Measurements from ENCODE around the gene TTC27.
A peak's percentile ranks its signal among the peaks of the same experiment; 100 is the strongest.
"Not testable (repeated sequence)": the region's sequence is repeated elsewhere in the genome, so short reads cannot be mapped to it uniquely, and the experiment has no call there.

TTC27 gene

DNA sequence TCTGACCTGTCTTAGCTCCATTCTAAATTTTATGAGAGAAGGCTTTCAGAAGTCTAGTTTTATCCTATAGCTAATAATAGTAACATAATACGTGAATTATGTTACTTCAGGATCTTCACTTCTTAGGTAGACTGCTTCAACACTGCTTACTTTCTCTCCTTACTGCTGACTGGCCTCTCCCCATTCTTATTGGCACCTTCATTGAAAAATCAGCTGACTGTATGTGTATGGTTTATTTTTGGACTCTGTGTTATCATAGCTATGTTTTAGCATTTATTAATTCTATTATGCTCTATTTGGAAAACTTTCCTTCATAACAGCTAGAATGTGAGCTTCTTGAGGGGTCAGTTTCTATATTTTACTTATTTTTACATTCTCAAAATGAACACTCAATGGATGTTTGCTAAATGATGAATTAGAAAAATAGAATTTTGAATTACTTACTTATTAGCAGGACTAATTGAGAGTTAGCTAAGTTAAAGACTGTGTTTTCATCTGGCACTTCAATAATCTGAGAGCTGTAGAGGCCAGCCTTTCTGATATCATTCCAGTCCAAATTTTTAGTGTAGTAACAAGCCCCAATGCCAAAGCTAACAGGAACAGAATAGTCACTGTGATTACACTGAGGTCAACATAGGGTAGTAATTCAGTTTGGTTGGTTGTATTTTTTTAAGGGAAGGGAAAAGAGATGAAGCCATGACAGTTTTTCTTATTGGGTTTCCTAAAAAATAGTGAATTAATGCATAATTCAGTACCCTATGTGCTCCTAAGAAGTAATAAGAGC lies 92.3 kb downstream of the TTC27 start:
- no peak overlapping the region for H3K4me3 ChIP-seq
- H3K9me3 ChIP-seq = no peaks in the 10 kb centered on the region
- H3K27ac ChIP-seq = peak overlapping the region; percentile 65 to 66
- H3K4me1 ChIP-seq = peaks cover 0 to 44% (median 23%) of the 10 kb centered on the region in 4 donors
- H3K36me3 ChIP-seq = no peaks in the 10 kb centered on the region
- intact Hi-C loops (cut with DNase I; ENCODE audit: low total_unique reads) = no loop called here
- TF ChIP-seq, protein P1, sequence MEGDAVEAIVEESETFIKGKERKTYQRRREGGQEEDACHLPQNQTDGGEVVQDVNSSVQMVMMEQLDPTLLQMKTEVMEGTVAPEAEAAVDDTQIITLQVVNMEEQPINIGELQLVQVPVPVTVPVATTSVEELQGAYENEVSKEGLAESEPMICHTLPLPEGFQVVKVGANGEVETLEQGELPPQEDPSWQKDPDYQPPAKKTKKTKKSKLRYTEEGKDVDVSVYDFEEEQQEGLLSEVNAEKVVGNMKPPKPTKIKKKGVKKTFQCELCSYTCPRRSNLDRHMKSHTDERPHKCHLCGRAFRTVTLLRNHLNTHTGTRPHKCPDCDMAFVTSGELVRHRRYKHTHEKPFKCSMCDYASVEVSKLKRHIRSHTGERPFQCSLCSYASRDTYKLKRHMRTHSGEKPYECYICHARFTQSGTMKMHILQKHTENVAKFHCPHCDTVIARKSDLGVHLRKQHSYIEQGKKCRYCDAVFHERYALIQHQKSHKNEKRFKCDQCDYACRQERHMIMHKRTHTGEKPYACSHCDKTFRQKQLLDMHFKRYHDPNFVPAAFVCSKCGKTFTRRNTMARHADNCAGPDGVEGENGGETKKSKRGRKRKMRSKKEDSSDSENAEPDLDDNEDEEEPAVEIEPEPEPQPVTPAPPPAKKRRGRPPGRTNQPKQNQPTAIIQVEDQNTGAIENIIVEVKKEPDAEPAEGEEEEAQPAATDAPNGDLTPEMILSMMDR (IDR thresholded peaks at IDR 0.05) = no peak
- H3K27me3 ChIP-seq = no peaks in the 10 kb centered on the region
- DNase-seq = no peak

DNA sequence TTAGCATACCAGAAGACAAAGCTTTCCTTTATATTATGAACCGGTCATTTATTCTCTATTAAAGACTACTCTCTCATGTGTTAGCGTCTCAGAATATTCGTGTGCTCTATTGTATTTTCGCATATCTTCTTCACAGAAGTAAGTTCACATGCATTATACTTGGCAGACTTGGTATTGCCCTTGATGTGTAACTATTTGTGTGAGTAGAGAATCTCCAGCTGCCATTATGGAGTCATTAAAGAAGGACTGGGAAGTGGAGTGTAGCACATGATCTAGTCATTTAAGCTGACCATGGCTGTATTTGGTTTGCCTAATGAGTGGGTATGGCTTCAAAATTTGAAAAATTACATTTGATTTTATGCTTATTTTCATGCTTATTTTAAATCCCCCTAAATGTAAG lies 92.9 kb downstream of the TTC27 start:
- no peak for DNase-seq
- intact Hi-C loops (cut with DNase I; ENCODE audit: low total_unique reads) = no loop called here
- no peaks in the 10 kb centered on the region for H3K9me3 ChIP-seq
- no peak overlapping the region for H3K4me3 ChIP-seq
- peaks cover 0 to under 1% (median 0%) of the 10 kb centered on the region in 3 donors for H3K36me3 ChIP-seq
- H3K27ac ChIP-seq = peak overlapping the region; percentile 65 to 66
- no peaks in the 10 kb centered on the region for H3K27me3 ChIP-seq
- peaks cover 0 to 38% (median 18%) of the 10 kb centered on the region in 4 donors for H3K4me1 ChIP-seq
- TF ChIP-seq, protein P1 (IDR thresholded peaks at IDR 0.05) = no peak

DNA sequence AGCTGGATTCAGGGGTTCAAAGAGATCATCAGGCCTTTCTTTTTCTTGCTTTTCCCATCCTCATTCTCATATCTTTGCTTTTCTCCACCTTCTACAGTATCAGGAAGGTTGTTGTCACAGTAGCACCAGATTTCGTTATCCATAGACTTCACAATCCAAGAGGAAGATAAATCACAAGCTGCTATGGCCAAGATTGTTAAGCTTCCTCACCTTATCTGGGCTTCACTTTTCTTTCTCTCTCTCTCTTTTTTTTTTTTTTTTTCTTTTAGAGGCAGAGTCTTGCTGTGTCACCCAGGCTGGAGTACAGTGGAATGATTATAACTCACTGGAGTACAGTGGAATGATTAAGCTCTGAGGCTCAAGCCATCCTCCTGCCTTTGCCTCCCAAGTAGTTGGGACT lies 93.5 kb downstream of the TTC27 start:
- no peaks in the 10 kb centered on the region for H3K9me3 ChIP-seq
- TF ChIP-seq, protein P1 (IDR thresholded peaks at IDR 0.05) = no peak
- peaks cover 0 to 6% (median 0%) of the 10 kb centered on the region in 3 donors for H3K36me3 ChIP-seq
- peaks cover 0 to 32% (median 18%) of the 10 kb centered on the region in 4 donors for H3K4me1 ChIP-seq
- DNase-seq = no peak
- peak overlapping the region in 1 of 2 donors; percentile 65 for H3K27ac ChIP-seq
- H3K4me3 ChIP-seq = no peak overlapping the region
- H3K27me3 ChIP-seq = no peaks in the 10 kb centered on the region
- intact Hi-C loops (cut with DNase I; ENCODE audit: low total_unique reads) = no loop called here

DNA sequence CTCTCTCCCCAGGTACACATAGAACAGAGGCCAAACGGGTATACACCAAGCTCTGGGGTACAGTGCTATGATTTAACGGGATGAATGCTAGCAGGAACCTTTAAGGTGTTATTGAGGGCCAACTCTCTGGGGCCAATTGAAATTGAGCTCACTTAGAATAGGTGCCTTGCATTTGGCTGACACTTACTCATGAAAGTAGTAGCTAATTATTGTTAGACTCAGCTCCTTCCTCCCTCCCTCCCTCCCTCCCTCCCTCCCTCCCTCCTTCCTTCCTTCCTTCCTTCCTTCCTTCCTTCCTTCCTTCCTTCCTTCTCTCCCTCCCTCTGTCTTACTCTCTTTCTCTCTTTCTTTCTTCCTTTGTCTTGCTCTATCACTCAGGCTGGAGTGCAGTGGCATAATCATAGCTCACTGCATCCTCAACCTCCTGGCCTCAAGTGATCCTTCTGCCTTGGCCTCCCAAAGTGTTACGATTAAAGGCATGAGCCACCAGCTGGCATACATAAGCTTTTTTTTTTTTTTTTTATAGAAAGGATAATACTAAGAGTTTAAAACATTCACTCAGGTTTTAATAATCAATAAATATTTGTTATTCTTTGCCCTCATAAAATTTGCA lies 95.7 kb downstream of the TTC27 start:
- H3K4me1 ChIP-seq = peaks cover 0 to 27% (median 18%) of the 10 kb centered on the region in 4 donors
- H3K9me3 ChIP-seq = no peaks in the 10 kb centered on the region
- H3K4me3 ChIP-seq = no peak overlapping the region
- H3K27ac ChIP-seq = no peak overlapping the region
- TF ChIP-seq, protein P1 (IDR thresholded peaks at IDR 0.05) = no peak
- DNase-seq = no peak
- peaks cover 0 to 7% (median 0%) of the 10 kb centered on the region in 3 donors for H3K36me3 ChIP-seq
- no peaks in the 10 kb centered on the region for H3K27me3 ChIP-seq
- intact Hi-C loops (cut with DNase I; ENCODE audit: low total_unique reads) = no loop called here

DNA sequence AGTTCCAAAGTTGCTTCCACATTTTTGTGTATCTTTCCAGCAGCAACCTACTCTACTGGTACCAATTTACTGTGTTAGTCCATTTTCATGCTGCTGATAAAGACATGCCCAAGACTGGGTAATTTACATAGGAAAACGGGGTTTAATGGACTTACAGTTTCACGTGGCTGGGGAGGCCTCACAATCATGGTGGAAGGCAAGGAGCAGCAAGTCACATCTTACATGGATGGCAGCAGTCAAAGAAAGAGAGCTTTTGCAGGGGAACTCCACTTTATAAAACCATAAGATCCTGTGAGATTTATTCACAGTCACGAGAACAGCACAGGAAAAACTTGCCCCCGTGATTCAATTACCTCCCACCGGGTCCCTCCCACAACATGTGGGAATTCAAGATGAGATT lies 98.8 kb downstream of the TTC27 start:
- DNase-seq; H3K27ac ChIP-seq; H3K4me1 ChIP-seq; intact Hi-C loops (cut with DNase I; ENCODE audit: low total_unique reads); H3K36me3 ChIP-seq; H3K9me3 ChIP-seq; H3K27me3 ChIP-seq; H3K4me3 ChIP-seq: not testable (repeated sequence)

DNA sequence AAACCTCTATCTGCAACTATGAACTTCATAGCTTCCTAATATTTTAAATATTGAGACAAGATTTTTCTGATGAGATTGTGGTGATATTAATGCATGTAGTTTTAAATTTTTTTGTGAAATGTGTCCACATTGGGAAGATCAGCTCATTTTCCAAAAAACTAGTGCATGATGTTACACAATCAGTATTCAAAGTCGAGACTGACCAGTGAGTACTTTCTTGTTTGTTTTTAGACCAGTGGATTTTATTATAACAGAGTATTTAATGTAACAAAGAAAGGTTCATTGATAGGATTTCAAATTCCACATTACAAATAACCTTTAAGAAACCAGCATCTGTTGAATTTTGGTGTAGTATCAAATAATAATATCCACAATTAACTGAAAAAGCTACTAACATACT lies 99.3 kb downstream of the TTC27 start:
- Histone ChIP-seq H3K36me3 (peaks cover 0 to 7% (median 0%) of the 10 kb centered on the region in 3 donors), H3K4me3 (no peak overlapping the region), H3K9me3 (no peaks in the 10 kb centered on the region), H3K27ac (no peak overlapping the region), H3K4me1 (no peaks in the 10 kb centered on the region), H3K27me3 (no peaks in the 10 kb centered on the region)
- no peak for DNase-seq
- TF ChIP-seq, protein P1 (IDR thresholded peaks at IDR 0.05) = no peak
- intact Hi-C loops (cut with DNase I; ENCODE audit: low total_unique reads) = no loop called here

DNA sequence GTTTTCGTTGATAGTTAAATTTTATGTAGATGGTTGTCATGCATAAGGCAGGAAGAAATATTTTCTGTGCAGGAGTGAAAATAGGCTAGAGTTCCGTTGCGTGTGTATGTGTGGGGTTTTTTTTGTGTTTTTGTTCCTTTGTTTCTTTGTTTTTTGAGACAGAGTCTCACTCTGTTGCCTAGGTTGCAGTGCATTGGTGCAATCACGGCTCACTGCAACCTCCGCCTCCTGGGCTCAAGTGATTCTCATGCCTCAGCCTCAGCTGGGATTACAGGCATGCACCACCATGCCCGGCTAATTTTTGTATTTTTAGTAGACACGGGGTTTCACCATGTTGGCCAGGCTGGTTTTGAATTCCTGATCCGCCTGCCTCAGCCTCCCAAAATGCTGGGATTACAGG lies 103.1 kb downstream of the TTC27 start:
- intact Hi-C loops (cut with DNase I; ENCODE audit: low total_unique reads); DNase-seq; H3K4me1 ChIP-seq; H3K27me3 ChIP-seq; H3K27ac ChIP-seq; H3K9me3 ChIP-seq; H3K4me3 ChIP-seq: not testable (repeated sequence)
- peaks cover 0 to 10% (median 0%) of the 10 kb centered on the region in 3 donors for H3K36me3 ChIP-seq

All from tibial artery (tissue), 4 donors.